HG02938 (cell line): ENCODE results near the gene NELL2.

Experiments
- ATAC-seq: cut with Tn5 transposase; IDR thresholded peaks from one replicate; pipeline ENCODE4 v1.9.1; 2021; ENCODE audit warnings: mild to moderate bottlenecking, moderate library complexity; ENCODE audit not compliant: unreplicated experiment

The NELL2 gene

DNA sequence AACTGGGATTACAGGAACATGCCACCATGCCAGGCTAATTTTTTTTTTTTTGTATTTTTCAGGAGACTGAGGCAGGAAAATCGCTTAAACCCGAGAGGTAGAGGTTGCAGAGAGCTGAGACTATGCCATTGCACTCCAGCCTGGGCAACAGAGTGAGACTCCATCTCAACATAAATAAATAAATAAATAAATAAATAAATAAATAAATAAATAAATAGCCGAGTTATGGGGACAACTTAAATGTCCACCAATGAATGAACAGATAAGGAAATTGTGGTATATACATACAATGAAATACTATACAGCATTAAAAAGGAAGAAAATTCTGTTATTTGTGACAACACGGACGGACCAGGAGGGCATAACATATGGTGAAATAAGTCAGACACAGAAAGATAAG is 325.7 kb downstream of the NELL2 start:
- ATAC-seq, result no peak

DNA sequence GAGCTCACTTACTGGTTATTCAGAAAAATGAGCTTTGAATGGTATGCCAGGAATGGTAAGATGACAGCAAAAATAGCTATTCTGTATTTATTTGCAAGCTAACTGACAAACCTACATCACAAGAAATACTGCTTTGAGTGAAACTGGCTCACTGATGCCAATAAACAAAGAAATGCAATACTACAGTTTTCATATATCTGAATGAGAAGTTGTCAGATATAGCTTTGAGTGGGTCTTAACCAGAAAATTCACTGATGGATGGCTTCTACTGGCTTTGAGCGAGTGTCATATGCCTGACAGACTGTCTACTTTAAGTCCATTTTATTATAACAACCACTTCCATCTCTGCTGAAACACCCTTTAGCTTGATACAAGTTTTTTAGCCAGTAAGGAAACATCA is 330.1 kb downstream of the NELL2 start:
- no peak for ATAC-seq

DNA sequence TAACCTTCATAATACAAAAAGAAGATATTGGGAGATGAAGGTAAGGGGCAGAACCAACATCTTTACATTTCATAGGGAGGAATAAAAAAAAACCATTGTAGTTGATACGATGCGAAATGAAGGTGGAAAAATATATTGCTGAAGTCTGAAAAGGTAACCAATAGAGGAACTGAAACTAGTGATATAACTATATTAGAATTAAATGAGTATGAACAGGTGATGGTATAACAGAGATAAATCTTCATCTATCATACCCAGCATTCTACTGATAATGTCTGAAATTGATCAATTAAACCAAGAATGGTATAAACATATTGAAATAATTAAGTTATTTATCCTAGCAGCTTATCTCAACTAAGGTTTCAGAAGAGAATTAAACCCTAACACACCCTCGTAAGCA is 332.1 kb downstream of the NELL2 start:
- ATAC-seq, result no peak

DNA sequence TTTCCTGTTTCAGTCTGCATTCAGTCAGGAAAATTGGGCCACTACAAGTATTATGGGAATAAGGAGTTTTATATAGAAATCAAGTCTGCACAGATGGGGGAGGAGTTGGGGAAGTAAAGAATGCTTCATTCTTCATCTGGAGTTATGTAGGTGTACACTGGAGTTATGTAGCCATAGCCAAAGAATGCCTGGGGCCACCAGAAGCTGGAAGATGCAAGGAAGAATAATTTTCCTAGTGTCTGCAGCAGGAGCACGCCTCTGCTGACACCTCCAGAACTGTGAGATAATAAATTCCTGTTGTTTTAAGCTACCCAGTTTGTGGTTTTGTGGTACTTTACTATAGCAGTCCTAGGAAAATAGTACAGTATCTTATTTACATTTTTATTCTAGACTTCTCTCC is 333.4 kb downstream of the NELL2 start:
- no peak for ATAC-seq

DNA sequence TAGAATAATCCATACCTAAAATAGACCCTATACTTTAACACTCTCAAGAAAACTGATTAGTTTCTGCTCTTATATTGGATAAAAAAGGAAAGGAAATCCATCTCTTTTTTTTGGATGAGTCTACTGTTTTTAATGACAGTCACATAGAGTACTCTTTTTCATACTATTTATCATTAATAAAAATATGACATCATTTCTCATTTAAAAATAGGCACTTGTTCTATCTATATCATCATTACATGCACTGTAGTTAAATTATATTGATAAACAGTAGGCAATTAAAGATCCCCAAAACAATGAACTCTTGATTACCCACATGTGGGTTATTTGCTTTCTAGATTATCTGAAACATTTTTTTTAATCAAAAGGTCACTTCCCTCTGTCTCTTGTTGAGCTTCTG is 338.8 kb downstream of the NELL2 start:
- no peak for ATAC-seq

DNA sequence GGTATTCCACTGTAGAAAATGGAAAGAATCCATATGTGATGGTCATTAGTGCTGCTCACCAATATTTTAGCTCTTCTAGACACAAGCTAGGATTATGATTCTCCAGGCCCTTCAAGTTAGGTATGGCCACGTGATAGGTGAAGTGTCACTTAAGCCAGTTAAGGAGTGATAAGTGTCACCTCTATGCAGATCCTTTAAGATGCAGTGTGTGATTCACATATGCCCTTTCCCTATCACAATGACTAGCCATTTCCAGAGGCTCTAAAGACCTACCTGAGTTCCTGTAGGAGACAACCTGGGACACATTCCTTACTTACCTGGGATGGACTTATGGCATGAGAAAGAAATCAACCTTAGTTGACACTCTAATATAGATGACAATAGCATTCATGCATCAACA is 343.2 kb downstream of the NELL2 start:
- no peak for ATAC-seq

DNA sequence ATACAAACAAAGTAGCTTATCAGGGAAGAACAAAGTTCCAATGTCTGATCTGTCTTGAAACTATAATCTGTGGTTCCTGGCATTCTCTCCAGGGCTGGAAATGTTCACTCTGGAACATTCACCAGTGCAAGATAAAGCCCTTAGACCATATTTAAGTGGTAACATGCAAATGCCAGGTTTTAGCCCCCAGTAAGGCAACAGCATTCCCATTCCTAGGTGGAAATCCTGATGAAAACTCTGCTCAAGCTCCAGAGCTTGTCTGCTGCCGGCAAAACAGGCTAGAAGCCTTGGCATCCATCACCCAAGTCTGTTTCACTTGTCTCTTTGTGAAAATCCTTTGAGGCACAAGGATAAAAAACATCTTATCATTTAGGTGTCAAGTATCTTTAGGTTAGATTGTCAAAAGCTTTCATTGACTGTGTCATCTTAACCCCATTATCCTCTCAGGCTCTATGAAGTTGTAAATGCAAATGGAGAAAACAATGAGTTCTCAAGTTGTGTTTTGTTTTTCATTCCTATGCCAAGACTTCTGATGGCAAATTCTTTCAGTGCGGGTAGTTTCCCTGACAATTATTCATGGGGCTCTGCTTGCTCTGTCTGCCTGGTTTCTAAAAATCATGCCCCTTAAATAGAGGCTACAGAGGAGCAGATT is 344.7 kb downstream of the NELL2 start:
- ATAC-seq, result no peak

DNA sequence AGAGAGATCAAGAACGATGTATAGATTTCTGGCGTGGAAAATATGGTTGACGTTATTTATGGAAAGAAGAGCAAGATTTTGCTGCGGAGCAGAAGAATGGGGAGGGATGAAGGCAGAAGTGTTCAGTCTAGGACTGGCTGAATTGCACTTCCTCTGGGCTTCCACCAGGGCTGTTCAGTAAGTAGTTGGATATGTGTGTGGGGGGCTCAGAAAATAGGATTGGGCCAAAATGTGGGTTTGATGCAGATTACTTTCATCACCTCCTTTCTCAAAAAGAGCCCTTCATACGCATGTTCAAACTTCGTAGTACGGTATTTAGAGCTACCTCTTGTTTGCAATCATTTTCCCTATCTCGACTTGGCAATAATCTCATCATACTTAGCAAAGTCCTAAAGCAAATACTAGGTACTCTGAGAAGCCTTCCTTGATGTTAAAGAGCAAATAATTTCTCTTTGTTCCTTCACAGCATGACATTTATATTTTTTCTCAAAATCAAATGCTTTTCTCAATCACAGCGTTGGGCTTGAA is 349.4 kb downstream of the NELL2 start:
- no peak for ATAC-seq

DNA sequence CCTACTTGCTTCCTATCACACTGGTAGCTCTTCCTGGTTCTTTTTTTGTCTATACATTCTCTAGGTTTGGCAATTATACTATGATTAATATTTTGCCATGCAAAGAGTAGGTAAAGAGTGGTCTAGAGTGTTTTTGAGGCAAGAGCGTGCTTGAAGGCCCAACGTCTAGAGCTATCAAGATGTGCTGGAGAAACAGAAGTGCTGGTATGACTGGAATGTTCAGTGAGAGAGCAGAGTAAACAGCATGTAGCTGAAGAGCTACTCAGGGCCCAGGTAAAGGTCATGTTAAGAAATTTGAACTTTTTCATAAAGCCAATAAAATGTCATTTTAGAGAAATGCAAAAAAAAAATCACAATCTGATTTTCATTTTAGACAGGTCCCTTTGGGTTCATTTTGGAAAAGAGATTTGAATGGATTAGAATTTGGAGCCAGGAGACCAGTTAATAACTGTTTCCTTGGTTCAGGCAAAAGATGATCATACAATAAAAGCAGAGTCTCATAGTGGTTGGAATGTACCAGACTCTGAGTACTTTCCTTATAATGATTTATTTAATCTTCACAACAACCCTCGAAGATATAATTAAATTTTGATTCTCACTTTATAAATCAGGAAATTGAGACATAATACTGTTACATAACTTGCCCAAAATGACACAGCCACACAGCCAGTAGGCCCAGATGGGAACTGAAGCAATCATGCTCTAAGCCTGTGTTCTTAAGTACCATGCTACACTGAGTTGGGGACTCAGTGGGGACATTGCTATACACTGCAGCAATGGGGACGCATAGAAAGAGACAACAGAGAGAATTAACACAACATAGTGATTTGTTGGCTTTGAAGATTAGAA is 350.1 kb downstream of the NELL2 start:
- ATAC-seq, result no peak

DNA sequence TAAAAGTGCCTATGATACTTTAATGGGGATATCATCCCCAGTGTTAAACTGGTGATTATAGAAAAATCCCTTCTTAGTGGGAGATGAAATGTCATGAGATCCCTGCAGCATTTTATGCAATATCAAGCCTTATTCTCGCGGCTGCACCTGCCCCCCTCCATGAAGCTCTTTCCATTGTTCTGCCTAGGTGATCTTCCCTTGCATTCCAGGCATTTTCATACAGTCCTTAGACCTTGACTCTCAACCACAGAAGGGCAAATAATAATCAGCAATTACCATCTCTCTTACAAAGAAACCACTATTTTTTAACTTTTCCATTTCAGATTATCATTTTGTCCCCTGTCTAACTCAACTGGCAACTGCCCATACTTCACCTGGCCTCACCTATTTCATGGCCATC is 352.3 kb downstream of the NELL2 start:
- ATAC-seq, result no peak

DNA sequence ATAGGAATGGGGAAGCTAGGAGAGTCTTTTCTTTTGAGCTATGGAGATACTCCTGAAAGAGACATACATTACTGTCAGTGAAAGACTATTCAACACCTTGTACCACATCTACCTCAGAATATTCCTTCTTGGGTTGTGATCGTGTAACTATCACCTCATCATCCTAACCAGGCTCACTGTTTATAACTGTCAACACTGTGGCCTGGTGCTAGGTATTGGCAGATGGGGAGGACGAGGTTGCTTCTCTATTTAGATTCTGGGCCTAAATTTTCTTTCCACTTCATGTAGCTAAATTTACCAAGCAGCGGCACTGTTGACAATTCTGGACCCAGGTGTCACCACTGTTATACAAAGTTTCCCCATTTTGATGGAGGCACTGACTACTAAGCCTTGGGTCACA is 354.4 kb downstream of the NELL2 start:
- ATAC-seq, result no peak

DNA sequence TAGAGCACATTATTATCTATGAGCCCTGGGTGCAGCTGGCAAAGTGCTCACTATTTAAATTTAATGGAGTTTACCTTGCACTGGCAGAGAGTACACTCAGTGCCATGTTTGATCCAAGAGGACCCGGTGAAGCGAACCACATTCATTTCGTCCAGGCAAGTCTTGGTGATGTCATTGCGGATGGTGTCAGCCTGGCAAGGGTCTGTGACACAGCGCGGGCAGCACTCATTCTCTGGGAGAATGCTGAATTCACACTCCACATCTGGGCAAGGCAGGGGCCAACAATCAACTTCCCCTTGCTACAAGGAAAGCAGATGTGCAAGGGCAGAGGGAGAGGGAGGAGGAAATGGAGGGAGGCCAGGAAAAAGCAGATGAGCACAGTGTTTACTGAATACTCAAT is 356.2 kb downstream of the NELL2 start:
- no peak for ATAC-seq

DNA sequence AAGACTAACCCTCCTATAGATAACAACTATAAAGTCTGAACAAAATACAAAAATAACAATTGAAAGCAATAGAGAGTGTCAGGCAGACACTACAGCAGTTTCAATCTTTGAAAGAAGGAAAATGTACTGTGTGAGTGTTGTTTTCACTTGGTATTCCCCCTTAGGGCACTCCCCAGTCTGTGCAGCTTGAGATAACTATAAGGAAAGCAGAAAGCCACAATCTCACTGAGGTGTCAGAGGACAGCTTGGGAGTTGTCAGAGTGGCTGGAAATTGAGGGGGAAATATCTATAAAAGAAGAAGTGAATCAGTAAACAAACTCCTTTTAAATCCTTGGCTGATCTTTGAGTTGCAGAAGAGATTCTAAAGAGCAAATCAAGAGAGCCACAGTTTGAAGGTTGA is 364.8 kb downstream of the NELL2 start:
- ATAC-seq, result no peak

DNA sequence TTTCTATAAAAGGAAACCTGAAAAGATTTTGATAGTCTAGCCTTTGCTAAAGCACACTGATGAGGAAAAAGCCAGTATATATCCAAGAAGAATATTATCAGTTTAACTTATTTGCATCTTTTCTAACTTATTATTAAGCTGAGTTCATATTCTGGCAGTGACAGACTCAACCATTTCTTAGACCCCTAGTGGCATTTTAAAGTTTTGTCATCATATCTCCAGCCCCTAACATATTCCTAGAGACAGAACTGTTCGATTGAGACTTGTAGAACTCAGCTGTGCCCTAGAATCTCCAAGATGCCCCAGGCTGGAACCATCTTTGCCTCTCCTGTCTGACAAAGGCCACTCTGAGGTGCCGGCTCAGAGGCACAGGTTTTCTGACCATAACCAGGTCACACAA is 365.6 kb downstream of the NELL2 start:
- no peak for ATAC-seq

DNA sequence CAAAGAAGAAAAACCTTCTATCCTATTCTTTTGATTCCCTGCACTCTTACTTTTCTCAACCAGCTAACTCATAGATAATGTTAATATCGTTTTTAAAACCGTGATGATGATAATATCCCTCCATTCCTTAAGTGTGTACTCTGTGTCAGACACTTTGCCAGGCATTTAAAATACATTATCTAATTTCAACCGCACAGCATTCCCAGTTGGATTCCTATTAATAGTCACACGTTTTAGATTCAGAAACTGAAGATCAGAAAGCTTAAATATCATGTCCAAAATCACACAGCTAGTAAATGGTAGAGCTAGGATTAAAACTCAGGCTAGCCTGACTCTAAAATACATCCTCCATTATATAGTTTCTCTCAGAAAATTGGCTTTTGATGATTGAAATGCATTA is 366.0 kb downstream of the NELL2 start:
- ATAC-seq, result no peak

DNA sequence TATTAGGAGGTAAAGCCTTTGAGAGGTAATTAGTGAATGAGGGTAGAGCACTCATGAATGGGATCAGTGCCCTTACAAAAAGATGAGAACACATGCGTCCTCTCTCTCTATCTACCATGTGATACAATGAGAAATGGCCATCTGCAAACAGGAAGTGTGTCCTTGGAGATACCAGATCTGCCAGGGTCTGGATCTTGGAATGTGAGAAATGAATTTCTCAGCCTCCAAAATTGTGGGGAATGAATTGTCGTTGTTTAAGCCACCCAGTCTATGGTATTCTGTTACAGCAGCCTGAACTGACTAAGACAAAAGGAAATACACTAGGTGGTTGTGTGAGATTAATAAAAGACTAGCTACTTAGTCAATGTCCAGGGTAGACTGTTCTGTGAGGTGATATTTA is 366.6 kb downstream of the NELL2 start:
- ATAC-seq, result no peak

DNA sequence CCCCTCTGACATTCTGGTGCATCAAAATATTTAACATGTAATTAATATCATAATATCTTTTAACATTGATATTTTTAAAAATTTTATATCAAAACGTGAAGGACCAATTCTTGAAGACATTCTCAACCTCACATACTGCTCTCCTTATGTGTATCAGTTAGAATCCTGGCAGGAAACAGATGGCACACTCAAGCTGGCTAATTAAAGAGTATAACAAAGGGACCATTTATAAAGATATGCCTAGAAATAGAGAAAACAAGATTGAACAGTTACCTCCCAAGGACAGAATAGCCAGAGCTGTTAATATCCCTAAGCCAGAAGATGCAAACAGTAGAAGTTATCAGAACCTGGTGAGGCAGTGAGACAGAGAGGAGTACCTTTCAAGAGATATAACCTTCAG is 368.7 kb downstream of the NELL2 start:
- no peak for ATAC-seq

DNA sequence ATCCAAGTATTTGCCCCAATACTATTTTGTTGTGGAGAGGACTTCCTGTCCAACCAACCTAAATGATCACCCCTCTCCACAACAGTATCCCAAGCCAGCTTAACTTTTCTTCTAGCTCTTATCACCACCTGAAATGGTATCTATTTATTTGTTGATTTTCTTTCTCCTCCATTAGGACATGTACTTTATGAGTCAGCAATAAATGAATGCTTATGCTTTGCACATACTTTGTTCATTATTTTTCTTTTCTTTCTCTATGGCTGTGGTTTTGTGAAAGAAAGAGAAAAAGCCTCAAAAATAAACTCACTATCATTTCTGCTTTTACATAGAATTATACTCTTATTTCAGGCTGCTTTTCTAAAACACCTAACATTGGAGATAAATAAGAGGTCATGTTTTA is 371.3 kb downstream of the NELL2 start:
- ATAC-seq, result no peak

DNA sequence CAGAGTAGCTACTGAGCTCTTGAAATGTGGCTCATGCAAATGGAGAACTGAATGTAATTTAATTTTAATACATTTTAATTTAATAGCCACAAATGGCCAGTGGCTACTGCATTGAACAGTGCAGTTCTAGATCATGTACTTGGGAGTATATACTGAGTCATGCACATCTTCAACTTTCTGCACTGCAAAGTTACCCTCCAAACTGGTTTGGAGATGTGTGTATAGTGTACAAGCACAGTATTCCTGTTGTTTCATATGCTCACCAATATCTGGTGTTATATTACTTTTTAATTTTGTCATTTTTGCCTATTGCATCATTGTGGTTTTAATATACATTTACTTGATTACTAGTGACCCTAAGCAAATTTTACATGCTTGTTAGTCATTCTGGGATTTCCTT is 372.8 kb downstream of the NELL2 start:
- ATAC-seq, result no peak

DNA sequence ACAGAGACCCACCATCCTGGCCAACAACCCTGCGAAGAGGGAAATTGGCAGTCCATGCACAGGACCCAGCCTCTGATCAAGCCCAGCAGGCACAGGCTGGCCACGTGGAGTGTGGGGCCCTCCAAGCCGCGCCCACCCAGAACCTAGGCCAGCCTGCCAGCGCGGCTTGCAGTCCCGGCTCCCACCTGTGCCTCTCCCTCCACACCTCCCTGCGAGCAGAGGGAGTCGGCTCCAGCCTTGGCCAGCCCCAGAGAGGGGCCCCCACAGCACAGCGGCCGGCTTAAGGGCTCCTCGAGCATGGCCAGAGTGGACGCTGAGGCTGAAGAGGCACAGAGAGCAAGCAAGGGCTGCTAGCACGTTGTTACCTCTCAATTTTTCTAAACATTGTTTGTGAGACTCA is 373.4 kb downstream of the NELL2 start:
- no peak for ATAC-seq

DNA sequence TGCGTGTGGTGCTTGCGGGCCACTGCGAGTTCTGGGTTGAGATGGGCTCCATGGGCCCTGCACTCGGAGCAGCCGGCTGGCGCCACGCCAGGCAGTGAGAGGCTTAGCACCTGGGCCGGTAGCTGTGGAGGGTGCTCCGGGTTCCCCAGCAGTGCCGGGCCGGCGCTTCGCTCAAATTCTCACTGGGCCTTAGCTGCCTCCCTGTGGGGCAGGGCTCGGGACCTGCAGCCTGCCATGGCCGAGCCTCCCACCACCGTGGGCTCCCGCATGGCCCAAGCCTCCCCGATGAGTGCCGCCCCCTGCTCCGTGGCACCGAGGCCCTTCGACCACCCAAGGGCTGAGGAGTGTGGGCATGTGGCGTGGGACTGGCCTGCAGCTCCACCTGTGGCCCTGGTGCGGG is 375.7 kb downstream of the NELL2 start:
- no peak for ATAC-seq

DNA sequence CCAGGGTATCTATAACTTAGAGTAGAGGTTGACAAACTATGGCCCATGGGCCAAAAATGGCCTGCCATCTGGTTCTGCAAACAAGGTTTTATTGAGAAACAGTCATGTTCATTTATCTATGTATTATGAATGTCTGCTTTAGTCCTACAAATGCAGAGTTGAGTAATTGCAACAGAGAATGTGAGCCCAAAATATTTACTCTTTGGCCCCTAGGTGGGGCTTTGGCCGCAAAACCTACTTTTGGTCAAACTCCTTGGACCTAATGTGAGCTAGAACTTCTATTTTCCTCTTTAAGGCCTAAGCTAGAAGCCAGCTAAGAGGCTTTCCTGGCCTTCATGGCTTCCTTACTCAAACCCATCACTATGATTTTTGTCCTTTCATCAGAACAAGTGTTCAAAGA is 379.1 kb downstream of the NELL2 start:
- no peak for ATAC-seq
